ENCODE measurements around the gene PHRF1. TPM values are rescaled to one million over a fixed set of nuclear protein-coding genes. Genes with fewer than 3 reads are reported as not detected.

PHRF1 gene
- total RNA-seq, 1 experiment from 2014 or later: 45.5 TPM

DNA sequence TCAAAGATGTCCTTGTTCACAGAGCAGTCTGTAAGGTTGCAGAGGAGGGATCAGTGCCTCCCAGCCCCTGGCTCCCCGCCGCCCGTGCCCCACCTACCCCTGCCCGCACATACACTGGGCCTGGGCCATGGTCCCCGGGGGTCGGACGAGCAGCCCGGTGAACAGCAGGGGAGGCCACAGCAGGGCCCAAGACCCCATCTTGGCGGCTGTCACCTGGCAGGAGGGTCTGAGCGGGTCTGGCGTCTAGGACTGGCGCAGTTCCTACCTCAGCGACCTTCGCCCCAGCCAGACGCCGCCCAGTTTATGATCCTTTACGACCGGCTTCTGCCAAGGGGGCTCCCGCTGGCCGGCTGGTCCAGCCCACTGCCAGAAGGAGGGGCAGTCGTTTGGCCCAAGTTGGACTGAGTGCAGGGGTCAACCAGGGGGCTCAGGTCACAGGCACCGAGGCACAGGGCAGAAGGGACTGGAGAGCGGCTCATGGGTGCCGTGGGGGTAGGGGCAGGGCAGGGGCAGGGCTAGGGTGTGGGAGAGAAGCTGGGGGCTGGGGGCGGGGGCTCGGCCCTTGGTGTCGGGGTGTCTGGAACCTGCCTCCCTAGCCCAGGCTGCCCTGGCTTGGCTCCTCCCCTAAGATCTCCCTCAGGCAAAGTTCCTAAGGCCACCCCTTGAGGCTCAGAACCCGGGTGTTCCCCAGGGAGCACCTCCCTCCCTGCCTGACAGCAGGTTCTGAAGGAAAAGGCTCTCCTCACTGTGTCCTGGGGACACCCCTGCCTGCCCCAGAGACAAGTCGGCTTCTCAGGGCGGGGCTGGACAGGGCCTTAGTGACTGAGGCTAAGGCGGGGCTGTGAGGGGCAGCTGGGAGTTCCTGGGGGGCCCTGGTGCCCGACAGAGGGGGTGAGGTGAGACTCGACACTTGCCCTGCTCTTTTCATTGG is 48.7 kb downstream of the PHRF1 start, which contains the start of gene CDHR5:
Gene CDHR5 (minus strand): TSS at position 251 of the 931 bp plus-strand sequence. CDS start 53 bp downstream, at position 198.
- Histone ChIP-seq H4K20me1 (ENCODE audit: insufficient read depth) (no peaks in the 10 kb centered on the region), H3K9me3 (ENCODE audit: control insufficient read depth in 1 of 2, insufficient read depth in 1 of 2, low read depth in 1 of 2, low read length in 2 of 2) (no peaks in the 10 kb centered on the region), H3K36me3 (ENCODE audit: control insufficient read depth in 1 of 2, insufficient read depth in 2 of 2, low read length in 2 of 2) (no peaks in the 10 kb centered on the region), H3K4me2 (ENCODE audit: low read length) (peak within 1 kb of the TSS; percentile 35; the same call in 1 of the 2 replicates), H3K27me3 (ENCODE audit: insufficient read depth, low read length) (no peaks in the 10 kb centered on the region), H3K9me2 (ENCODE audit: insufficient read depth) (no peaks in the 10 kb centered on the region), H3K4me3 (replicated peaks in 1 of 2; ENCODE audit: low read depth in 1 of 2, low read length in 2 of 2) (no peak within 1 kb of the TSS), H3K27ac (ENCODE audit: low read depth, low read length) (no peak within 1 kb of the TSS), H3K79me2 (ENCODE audit: insufficient read depth, low read length) (no peaks in the 10 kb centered on the region), H2AFZ (ENCODE audit: low read depth, low read length, poor library complexity, severe bottlenecking) (no peak within 1 kb of the TSS), H3K9ac (ENCODE audit: low read length) (no peak within 1 kb of the TSS), H3K4me1 (ENCODE audit: control insufficient read depth in 1 of 2, insufficient read depth in 2 of 2, low read length in 2 of 2) (peaks cover 0 to 28% of the 10 kb centered on the region in 2 experiments; a peak in 2 of 4 replicates)
- ATAC-seq: peak; percentile 14; the same call in 1 of the 2 replicates
- DNase-seq (ENCODE audit: low read depth, low spot score): no peak
- ChIA-PET POLR2A (no interaction called here), RAD21 (ENCODE audit: low non-redundant PET in 1 of 2, low total read pairs in 2 of 2, uncharacterized antibody in 2 of 2, unreplicated experiment in 2 of 2) (no interaction called here), CTCF (no interaction called here)
- TF ChIP-seq SRF (IDR thresholded peaks at IDR 0.05; ENCODE audit: low read depth): no peak
- TF ChIP-seq SP1 (IDR thresholded peaks at IDR 0.05; ENCODE audit: low read depth): no peak
- TF ChIP-seq ELF1 (IDR thresholded peaks at IDR 0.05; ENCODE audit: borderline replicate concordance, low read depth): no peak
- TF ChIP-seq CBX3 (IDR thresholded peaks at IDR 0.05; ENCODE audit: low read depth): no peak
- no peak for TF ChIP-seq RAD21 (IDR thresholded peaks at IDR 0.05; ENCODE audit: low read depth)
- TF ChIP-seq ZFX (IDR thresholded peaks at IDR 0.05): no peak
- TF ChIP-seq, protein P1, sequence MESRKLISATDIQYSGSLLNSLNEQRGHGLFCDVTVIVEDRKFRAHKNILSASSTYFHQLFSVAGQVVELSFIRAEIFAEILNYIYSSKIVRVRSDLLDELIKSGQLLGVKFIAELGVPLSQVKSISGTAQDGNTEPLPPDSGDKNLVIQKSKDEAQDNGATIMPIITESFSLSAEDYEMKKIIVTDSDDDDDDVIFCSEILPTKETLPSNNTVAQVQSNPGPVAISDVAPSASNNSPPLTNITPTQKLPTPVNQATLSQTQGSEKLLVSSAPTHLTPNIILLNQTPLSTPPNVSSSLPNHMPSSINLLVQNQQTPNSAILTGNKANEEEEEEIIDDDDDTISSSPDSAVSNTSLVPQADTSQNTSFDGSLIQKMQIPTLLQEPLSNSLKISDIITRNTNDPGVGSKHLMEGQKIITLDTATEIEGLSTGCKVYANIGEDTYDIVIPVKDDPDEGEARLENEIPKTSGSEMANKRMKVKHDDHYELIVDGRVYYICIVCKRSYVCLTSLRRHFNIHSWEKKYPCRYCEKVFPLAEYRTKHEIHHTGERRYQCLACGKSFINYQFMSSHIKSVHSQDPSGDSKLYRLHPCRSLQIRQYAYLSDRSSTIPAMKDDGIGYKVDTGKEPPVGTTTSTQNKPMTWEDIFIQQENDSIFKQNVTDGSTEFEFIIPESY (IDR thresholded peaks at IDR 0.05; ENCODE audit: extremely low read depth, insufficient replicate concordance, low read length): no peak
- no peak for TF ChIP-seq TCF7L2 (IDR thresholded peaks at IDR 0.05; ENCODE audit: borderline replicate concordance, extremely low read depth, insufficient read depth, insufficient read length)
- TF ChIP-seq EZH2phosphoT487 (IDR thresholded peaks at IDR 0.05; ENCODE audit: borderline replicate concordance): no peak
- TF ChIP-seq FOSL1 (IDR thresholded peaks at IDR 0.05; ENCODE audit: low read depth): no peak
- no peak for TF ChIP-seq YY1 (IDR thresholded peaks at IDR 0.05; ENCODE audit: extremely low read depth, insufficient replicate concordance, low read depth, low read length)
- TF ChIP-seq ZNF274 (IDR thresholded peaks at IDR 0.05; ENCODE audit: low read depth, low read length): no peak
- TF ChIP-seq, protein P2, sequence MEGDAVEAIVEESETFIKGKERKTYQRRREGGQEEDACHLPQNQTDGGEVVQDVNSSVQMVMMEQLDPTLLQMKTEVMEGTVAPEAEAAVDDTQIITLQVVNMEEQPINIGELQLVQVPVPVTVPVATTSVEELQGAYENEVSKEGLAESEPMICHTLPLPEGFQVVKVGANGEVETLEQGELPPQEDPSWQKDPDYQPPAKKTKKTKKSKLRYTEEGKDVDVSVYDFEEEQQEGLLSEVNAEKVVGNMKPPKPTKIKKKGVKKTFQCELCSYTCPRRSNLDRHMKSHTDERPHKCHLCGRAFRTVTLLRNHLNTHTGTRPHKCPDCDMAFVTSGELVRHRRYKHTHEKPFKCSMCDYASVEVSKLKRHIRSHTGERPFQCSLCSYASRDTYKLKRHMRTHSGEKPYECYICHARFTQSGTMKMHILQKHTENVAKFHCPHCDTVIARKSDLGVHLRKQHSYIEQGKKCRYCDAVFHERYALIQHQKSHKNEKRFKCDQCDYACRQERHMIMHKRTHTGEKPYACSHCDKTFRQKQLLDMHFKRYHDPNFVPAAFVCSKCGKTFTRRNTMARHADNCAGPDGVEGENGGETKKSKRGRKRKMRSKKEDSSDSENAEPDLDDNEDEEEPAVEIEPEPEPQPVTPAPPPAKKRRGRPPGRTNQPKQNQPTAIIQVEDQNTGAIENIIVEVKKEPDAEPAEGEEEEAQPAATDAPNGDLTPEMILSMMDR (IDR thresholded peaks at IDR 0.05 in 2 of 3, conservative IDR thresholded peaks at IDR 0.05 in 1 of 3; ENCODE audit: borderline replicate concordance in 1 of 3, insufficient read depth in 1 of 3, low read depth in 2 of 3, low read length in 2 of 3): no peak
- TF ChIP-seq CEBPB (IDR thresholded peaks at IDR 0.05; ENCODE audit: low read depth): no peak
- TF ChIP-seq JUND (IDR thresholded peaks at IDR 0.05): no peak
- TF ChIP-seq EZH2 (IDR thresholded peaks at IDR 0.05): no peak
- no peak for TF ChIP-seq EGR1 (IDR thresholded peaks at IDR 0.05; ENCODE audit: low read depth)
- no peak for TF ChIP-seq POLR2AphosphoS5 (IDR thresholded peaks at IDR 0.05; ENCODE audit: low read depth, low read length)
- TF ChIP-seq, protein P3, sequence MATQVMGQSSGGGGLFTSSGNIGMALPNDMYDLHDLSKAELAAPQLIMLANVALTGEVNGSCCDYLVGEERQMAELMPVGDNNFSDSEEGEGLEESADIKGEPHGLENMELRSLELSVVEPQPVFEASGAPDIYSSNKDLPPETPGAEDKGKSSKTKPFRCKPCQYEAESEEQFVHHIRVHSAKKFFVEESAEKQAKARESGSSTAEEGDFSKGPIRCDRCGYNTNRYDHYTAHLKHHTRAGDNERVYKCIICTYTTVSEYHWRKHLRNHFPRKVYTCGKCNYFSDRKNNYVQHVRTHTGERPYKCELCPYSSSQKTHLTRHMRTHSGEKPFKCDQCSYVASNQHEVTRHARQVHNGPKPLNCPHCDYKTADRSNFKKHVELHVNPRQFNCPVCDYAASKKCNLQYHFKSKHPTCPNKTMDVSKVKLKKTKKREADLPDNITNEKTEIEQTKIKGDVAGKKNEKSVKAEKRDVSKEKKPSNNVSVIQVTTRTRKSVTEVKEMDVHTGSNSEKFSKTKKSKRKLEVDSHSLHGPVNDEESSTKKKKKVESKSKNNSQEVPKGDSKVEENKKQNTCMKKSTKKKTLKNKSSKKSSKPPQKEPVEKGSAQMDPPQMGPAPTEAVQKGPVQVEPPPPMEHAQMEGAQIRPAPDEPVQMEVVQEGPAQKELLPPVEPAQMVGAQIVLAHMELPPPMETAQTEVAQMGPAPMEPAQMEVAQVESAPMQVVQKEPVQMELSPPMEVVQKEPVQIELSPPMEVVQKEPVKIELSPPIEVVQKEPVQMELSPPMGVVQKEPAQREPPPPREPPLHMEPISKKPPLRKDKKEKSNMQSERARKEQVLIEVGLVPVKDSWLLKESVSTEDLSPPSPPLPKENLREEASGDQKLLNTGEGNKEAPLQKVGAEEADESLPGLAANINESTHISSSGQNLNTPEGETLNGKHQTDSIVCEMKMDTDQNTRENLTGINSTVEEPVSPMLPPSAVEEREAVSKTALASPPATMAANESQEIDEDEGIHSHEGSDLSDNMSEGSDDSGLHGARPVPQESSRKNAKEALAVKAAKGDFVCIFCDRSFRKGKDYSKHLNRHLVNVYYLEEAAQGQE (IDR thresholded peaks at IDR 0.05; ENCODE audit: low read depth): no peak
- no TSS peak for BruUV-seq (replicated peaks)
- intact Hi-C loops (cut with micrococcal nuclease): no loop called here

Measured in HCT116 (cell line).